NCI-H146 (cell line): ENCODE results near the gene DCAF8.
A peak's percentile ranks its signal among the peaks of the same experiment; 100 is the strongest.

Experiments used
- DNase-seq: peaks from one replicate; lab custom pipeline; 2025; lab: John Stamatoyannopoulos, UW

Gene DCAF8

DNA sequence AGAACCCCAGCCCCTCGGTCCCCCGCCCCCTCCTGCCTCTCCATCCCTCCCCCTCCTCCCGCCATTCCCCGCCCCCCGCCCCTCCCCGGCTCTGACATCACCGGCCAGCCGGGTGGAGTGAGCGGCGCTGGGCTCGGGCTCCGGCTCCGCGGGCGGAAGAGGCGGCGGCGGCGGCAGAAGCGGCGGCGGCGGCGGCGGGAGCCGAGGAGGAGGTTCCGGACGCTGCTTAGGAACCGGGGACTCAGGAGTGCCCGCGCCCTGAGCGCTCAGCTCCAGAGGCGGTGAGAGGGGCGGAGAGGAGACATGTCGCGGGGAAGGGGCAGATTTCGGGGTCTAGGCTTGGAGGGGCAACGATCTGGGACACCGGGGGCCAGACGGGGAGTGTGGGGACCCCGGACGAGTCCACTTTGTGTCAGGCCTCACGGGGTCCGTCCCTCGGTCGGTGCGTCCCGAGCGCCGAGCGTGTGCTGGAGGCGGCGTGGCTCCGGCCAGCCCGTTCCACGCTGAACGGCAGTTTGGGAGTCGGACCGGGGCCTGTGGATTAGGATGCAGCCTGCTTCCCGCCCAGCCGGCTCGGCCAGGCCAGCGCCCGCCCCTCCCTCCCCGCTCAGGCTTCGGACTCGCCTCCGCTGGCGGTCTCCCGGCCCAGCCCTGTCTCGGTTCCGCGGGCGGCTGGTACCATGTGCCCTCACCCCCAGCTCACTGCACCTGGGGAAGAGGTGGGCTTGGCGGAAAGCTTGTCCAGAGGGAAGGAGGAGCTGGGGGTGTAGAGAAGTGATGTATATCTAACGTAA lies 56.9 kb downstream of the DCAF8 start, which contains the start of gene PEA15:
Gene PEA15, plus strand, starts transcription at position 143 of the 794 bp plus-strand sequence. CDS start 6,161 bp downstream, outside the sequence.
- peak; percentile 71 for DNase-seq

DNA sequence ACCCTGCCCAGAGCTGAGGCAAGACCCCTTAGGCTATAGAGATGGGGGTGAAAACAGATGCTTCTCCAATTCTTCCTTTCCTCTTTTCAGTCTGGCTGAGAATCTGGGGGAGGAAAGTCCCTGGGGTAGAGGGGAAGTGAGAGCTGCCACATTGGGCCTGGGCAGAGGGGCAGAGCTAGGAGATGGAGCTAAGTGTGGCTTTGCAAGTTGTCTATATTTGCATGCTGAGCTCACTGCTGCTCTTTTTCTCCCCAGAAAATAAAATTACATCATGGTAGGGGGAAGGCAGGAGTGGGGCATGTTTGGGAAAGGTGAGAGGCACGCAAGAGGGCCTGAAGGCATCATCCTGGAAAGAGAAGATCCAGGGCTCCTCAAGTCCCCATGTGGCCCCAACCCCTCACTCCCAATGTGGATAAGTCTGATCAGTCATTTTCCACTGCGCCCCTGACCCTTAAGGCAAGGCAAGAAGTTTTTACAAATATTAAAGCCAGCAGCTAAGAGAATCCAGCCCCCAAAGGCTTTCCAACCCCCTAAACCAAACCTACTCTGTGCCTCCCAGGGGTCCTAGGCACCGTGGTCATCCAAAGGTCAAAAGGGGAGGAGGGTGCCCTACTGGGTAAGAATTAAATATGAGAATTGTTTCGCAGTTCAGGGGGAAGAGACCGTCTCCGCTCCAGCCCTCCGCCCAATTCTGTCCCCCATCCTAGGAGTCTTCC lies 57.7 kb downstream of the DCAF8 start:
- no peak for DNase-seq

DNA sequence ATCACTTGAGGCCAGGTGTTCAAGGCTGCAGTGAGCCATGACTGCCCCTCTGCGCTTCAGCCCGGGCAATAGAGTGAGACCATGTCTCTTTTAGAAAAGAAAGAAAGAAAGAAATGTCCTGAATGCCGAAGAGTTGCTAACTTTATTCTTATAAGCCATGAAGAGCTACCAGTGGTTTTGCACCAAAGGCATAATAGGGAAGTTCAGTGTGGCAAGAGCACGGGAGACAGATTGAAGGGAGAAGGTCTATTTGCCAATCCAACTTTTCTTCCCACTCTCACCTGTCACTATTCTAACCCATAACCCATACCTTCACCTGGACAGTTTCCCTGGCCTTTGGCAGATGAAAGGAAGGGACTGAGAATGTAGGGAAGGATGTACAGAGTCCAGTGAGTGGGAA lies 61.6 kb downstream of the DCAF8 start:
- DNase-seq = no peak

DNA sequence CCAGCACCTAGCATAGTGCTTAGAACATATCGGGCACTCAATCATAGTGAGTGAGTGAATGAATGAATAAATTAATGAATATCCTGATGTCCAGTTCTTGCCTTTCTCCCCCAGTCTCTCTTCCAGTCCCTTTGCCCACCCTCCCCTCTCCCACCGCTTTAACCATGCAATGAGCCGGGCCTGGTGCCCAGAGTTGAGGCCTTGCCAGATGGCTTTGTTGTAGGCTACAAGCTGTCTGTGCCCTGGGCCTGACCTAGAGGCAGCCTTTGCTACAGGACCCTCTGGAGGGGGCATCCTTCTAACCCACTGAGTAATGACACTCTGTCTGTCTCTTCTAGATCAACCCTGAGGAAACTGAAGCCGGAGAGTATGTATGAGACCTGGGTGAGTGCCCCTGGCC lies 65.1 kb downstream of the DCAF8 start:
- no peak for DNase-seq

DNA sequence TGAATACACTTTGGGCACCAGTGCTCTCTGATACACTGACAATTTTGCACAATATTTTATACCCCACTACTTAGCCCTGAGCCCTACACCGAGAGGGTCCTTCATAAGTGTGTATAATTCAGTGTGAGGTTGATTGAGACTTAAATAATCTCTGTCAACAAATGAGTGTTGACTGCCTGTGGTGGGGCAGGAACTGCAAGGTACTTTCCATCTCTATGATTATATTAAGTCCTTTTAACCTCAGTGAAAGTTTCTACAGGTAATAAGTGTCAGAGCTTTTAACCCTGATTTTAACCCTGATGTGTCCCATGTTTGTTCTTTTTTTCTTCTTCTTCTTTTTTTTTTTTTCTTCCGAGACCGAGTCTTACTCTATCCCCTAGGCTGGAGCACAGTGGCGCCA lies 66.2 kb downstream of the DCAF8 start:
- no peak for DNase-seq

DNA sequence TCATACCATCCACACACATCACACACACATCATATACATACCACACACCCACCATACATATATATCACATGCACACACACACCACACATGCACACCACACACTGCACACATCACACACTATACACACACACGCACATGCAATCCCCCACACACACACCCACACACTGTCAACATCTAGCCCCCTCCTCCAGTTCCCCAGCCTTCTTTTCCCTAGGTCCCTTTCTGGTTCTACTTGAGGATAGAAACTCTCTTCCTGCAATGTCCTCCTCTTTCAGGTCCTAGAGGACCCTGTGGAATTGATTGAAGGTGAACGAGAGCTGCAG lies 67.7 kb downstream of the DCAF8 start:
- no peak for DNase-seq

DNA sequence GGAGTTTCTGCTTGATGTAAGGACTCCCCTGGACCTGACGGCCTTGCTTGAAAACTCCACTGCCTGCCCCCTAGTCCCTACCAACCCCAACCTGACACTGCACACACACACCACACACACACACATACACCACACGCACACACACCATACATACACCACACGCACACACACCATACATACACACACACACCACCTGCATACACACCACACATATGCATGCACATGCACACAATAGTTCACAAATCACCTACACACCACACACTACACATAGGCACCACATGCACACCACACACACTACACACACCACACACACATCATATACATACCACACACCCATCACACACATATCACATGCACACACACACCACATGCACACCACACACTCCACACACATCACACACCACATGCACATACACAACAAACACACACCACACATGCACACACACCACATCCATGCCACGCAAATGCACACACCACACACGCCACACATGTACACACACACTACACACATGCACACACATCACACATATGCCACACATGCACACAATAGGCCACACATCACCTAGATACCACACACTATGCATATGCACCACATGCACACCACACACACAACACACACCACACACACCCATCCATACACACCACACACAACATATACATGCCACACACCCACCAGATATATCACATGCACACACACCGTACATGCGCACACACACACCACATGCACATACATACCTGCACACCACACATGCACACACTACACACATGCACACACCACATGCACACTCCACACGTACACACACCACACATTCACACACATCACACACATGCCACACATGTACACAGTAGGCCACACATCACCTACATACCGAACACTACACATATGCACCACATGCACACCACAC lies 68.3 kb downstream of the DCAF8 start:
- DNase-seq = no peak

DNA sequence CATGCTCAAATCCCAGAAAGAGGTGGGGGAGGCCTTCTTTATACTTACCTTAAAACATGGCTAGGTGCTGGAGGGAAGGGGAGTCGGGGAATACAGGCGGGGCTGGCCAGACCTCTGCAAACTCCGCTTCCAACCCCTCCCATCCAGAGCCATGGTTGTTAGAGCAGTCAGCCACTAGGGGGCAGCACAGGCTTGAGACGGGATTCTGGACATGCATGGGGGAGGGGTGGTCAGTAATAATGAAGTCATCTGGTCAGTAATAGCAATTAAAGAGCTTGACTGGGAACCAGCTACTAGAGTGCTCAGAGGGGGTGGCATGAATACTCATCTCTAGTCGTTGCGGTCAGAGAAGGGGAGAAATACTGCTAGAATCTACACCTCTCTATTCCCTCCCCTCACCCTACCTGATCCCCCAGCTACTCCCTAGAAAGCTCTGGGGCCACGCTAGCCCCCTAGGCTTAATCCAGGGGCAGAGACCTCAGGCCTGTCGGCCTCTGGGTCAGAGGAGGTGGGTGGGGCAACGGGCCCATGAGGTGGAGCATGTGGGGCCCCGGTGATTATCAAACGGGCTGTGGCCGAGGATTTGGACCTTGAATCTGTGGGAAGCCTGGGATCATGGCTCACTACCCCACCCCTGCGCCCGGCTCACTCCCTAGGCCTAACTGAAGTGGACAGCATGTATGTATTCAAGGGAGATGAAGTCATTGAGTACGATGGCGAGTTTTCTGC lies 69.1 kb downstream of the DCAF8 start:
- DNase-seq = peak; percentile 85

DNA sequence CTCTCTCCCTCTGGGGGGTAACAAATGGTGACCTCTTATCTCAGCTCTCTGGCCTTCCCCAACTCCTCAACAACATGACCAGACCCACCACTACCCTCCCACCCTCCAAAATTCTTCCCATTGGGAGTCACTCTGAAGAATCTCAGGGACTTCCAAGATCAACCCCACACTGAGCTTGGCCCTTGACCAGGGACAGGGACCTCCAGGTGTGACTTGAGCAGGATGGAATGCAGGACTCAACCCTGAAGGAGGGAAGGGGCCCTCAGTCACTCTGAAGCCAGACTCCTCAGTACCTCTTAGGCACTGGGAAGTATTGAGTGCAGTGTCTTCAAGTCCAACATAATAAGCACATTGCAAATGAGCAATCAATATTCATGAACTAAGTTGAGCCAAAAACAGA lies 70.1 kb downstream of the DCAF8 start:
- DNase-seq = no peak

DNA sequence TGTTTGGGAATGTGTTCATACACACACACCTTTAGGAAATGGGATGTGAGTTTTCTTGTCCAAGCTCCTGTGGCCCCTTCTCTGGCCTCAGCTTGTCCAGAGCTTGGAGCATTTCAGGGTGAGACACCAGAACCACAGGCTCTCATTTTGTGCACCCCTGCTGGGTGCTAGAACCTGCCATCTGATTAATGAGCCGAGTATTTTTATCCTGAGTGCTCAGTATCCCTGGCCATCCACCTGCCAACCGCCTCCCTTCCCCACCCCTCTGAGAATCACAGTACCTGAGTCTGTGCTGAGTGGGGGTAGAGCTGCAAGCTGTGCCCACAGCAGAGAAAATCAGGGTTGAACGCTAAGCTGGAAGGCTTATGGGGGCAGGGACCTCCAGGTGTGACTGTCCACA lies 70.6 kb downstream of the DCAF8 start:
- DNase-seq = no peak

DNA sequence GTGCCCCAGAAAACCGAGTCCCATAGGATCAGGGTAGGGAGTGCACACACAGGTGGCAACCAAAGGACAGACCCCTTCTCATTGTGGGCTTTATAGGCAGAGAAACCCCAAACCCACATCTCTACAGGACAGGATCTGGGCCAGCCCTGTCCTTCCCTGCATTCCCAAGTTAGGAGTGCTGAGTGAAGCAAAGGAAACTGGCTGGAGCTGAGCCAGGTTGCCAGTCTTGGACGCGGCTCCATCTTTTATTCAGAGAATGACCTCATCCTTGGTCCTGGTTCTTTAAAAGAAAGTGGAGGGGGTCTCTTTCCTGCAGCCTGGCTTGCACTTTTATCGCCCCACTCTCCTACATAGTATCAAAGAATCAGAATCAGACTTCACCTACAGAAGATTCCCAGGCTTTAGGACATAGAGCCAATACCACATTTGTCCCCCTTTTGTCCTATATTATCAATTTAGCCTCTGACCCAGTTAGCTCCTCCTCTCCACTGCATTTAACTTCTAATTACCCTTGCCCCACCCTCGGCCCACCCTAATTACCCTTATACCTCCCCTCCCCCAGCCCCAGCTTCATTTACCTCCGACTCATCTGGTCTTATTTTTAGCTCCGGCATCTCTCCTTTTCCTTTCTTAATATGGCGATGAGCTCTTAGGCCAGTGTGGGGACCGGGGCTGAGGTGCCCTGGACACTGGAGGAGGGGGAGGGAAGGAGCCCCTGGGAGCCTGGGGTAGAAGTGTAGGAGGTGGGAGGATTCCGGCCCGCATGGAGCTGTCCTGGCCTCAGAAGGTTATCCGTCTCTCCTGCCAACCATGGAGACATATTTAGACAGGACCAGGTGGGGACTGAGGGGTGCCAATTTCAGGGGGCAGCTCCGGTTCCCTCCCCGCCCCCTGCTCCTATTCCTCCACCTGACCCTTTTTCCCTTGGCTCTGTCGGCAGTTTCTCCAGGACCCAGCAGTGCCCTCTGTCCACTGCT lies 72.4 kb downstream of the DCAF8 start, which contains the start of gene CASQ1:
Gene CASQ1, plus strand, starts transcription at position 927 of the 977 bp plus-strand sequence. CDS start 177 bp downstream, outside the sequence.
- peak; percentile 9 for DNase-seq

DNA sequence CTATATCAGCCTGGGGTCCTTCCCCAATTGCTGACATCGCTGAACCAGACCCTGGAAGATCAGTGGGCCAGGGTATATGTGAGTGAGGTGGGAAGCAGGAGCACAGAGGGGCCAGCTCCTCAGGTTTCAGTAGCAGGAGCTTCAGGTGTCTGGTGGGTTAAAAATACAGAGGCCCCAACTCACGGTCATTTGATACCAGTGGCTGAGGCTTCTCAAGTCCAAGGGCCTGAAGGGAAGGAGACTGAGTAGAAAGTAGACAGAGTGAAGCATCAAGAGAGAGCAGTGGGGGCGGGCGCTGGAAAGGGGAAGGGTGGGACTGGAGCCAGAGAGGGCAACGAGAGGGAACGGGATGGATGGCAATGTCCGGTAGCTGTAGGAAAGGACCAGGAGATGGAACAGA lies 74.0 kb downstream of the DCAF8 start:
- no peak for DNase-seq

DNA sequence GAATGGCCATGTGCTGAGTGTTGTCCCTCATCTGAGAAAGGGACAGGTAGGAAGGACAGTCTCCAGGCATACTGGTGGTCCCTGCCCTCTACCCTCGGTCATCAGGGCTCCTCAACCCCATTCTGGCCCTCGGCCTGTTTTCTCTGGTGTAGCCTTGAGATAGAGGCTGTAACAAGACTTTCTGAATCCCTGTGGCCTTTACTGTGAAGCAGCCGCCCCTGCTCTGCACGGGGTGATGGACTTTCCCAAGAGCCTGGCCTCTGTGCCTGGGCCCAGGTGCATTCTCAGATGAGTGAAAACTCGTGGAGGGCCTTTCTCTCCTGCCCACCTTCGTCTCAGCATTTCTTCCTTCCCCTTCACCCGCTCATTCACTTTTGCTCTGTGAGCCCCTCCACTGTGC lies 74.9 kb downstream of the DCAF8 start:
- no peak for DNase-seq

DNA sequence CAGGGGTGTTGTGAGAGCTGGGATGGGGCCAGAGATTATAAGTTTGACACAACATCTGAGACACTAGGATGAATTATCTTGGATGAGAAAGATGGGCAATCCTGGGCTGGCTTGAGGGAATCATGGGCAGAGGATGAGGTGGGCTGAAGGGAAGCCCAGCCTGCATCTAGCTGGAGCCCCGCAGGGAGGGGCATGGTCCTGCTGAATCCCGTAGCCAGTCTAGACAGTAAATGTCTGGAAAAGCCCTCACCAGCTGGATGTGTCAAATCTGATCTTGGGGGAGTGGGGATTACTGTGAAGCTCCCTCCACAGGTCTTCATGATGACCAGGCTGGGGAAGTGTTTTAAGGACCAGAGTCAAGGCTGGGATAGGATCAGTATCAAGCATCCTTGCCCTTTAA lies 75.6 kb downstream of the DCAF8 start:
- no peak for DNase-seq

DNA sequence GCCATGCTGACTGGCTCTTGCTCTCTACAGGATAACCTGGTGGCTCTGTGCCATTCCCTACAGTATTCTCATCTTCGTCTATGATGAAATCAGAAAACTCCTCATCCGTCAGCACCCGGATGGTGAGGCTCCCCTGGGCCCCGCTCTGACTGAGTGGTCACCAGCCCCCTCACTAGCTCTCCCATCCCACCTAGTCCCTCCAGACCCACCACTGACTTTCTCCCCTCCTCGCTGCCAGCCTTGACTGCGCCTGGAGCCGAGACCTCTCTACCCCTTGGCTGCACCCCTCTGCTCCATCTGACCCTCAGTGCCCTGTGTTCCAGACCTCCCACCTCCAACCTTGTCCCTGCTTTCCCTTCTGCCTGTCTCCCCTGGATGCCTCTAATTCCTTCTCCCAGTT lies 76.1 kb downstream of the DCAF8 start:
- DNase-seq = no peak

DNA sequence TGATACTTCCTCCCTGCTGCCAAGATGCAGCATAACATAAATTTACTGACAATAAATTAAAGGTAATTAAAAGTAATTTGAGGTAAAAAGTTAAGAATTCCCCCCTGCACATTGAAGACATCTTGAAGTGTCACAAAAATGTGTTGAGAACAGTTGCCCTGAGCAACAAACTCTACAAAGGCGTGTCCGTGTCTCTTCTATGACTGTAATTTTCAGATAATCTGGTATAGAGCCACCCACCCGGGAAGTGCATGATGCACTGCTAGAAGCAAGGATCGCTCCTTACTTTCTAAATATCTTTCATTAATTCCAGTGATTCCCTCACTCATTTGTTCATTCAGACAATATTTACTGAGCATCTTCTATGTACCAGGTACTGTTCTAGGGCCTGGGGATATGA lies 83.0 kb downstream of the DCAF8 start:
- DNase-seq = no peak

DNA sequence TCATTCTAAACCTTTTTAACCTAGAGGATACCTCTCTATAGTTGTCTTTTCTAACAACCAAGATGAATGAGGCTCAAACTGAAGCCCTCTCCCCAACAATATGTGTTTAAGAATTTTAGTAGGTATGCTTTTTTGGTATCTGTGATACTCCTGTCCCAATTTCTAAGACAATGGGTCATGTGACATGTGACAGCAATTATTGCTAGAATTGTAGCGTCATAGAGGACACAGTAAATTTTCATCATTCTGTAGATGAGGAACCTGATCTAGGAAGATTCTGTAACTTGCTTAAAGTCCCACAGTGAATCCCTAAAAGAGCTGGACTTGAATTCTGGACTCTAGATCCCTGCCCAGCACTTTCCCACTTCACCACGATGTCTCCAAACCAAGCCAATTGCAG lies 83.6 kb downstream of the DCAF8 start:
- no peak for DNase-seq

DNA sequence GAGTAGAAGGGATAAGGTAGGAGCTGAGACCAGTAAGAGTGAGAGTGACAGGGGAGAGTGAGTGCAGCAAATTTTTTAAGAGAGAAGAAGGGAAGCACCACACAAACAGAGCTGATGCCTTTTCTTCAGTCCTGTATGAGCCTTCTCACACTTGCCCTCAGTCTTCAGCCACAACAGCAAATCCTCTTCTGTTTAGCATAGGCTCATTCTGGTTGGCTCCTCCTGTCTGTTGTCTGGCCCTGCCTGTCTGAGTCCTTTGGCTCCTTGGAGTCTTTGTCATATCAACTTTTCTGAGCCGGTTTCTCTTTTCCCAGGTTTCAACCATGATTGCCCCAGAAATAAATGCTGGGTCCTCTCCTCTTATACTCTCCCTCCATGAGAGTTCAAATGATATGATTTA lies 84.7 kb downstream of the DCAF8 start:
- DNase-seq = no peak

DNA sequence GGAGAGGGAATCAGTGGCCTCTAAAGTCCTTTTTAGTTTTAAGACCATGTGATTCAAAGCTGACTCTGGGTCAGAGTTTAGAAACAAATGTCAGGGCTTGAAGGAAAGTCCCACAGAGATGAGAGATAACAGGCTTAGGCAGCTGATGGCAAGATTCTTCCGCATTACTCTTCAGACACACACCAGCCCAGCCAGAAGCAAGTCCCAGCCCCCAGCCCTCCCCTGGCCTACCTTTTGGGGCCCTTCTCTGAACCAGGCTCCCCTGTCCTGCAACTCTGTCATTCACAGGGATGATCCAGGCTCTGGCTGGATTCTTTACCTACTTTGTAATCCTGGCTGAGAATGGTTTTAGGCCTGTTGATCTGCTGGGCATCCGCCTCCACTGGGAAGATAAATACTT lies 85.1 kb downstream of the DCAF8 start:
- no peak for DNase-seq

DNA sequence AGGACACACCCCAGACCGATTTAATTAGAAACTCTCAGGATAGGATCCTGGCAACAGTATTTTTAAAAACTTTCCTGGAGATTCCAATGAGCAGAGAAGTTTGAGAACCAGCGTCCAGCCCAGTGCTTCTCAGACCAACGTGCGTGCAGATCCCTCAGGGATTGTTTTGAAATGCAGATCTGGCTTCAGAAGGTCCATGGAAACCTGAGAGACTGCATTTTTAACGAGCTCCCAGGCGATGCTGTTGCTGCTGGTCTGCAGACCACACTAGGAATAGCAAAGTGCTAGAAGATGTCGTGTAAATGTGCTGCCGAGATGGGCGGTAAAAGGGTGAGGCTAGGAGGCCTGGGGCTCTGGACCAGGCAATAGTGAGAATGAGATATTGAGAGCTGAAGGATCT lies 90.4 kb downstream of the DCAF8 start:
- no peak for DNase-seq

DNA sequence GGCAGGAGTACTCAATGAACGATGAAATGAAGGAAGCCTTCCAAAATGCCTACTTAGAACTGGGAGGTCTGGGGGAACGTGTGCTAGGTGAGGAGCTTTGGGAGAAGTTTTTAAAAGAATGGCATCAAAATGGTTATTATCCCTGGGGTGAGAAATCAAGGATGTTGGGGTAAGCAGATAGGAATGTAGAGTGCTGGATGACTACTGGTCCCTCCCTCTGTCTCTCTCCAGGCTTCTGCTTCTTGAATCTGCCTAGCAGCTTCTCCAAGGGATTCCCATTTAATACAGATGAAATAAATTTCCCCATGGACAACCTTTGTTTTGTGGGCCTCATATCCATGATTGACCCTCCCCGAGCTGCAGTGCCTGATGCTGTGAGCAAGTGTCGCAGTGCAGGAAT lies 91.0 kb downstream of the DCAF8 start:
- no peak for DNase-seq
